Measurements from ENCODE around the gene ITPR1. TPM values are rescaled to one million over a fixed set of nuclear protein-coding genes. Genes with fewer than 3 reads are reported as not detected.

The ITPR1 gene
- total and polyA plus RNA-seq, 10 of the 15 experiments (the other 5 are each of a cell fraction or from before 2014, with no cell fraction given), result 12.2 to 239 (median 28.4) TPM

- ATAC-seq (no peak), DNase-seq (ENCODE audit: low read depth, low spot score) (no peak), FAIRE-seq (no peak)
- H3K9me3 ChIP-seq (replicated peaks; ENCODE audit: control insufficient read depth, insufficient read depth, low read length), result no peaks in the 10 kb centered on the region
- ChIA-PET SMC1A (ENCODE audit: uncharacterized antibody, unreplicated experiment) (interaction anchor here (1.0 to 3.7 kb wide), 2 partner anchors 133 to 222 kb away, joined by 4 to 15 read pairs; no protein-coding TSS in a partner anchor), CTCF (interaction anchor here (1.0 to 1.6 kb wide), 3 partner anchors 11 to 222 kb away, joined by 3 to 9 read pairs (median 5); no protein-coding TSS in a partner anchor), RAD21 (ENCODE audit: unreplicated experiment) (interaction anchor here (0.8 to 2.4 kb wide), 2 partner anchors 71 to 222 kb away, joined by 3 to 8 read pairs; no protein-coding TSS in a partner anchor), POLR2A (no interaction called here)
- peaks cover 5% of the 10 kb centered on the region; the same call in 1 of the 2 replicates for H4K20me1 ChIP-seq (ENCODE audit: control insufficient read depth, insufficient read depth)
- no peak overlapping the region for H3K27ac ChIP-seq (ENCODE audit: control insufficient read depth, insufficient read depth)
- no peak overlapping the region for H3K4me3 ChIP-seq
- no peaks in the 10 kb centered on the region for H3K27me3 ChIP-seq (replicated peaks in 1 of 2; ENCODE audit: control insufficient read depth in 2 of 2, insufficient read depth in 2 of 2, low read length in 1 of 2)
- WGBS (ENCODE audit: insufficient coverage, insufficient replicate concordance, low lambda C conversion rate, missing lambda C conversion rate), result 92% methylated on average over 2 of the region's 2 CpGs
- peaks cover 1% of the 10 kb centered on the region for H3K79me2 ChIP-seq (ENCODE audit: control insufficient read depth, insufficient read depth, low read length)
- in situ Hi-C loops (cut with MboI), result no loop called here
- H3K4me2 ChIP-seq (ENCODE audit: control insufficient read depth, insufficient read depth), result no peak overlapping the region
- no peak overlapping the region for H3K9ac ChIP-seq (ENCODE audit: control insufficient read depth, insufficient read depth, low read length)
- TF ChIP-seq IRF4 (IDR thresholded peaks at IDR 0.05; ENCODE audit: low read depth, low read length), result no peak
- TF ChIP-seq USF2 (IDR thresholded peaks at IDR 0.05; ENCODE audit: borderline replicate concordance, low read depth, low read length), result no peak
- no peak for TF ChIP-seq CHD1 (IDR thresholded peaks at IDR 0.05; ENCODE audit: low read depth, low read length)
- no peak for TF ChIP-seq KAT2A (conservative IDR thresholded peaks at IDR 0.05; ENCODE audit: control insufficient read depth, low read depth, low read length)
- TF ChIP-seq GABPA (IDR thresholded peaks at IDR 0.05; ENCODE audit: low read depth), result no peak
- no peak for TF ChIP-seq USF1 (IDR thresholded peaks at IDR 0.05; ENCODE audit: borderline replicate concordance, extremely low read length, insufficient read depth, low read depth, low read length)
- no peak for TF ChIP-seq MYC (IDR thresholded peaks at IDR 0.05; ENCODE audit: insufficient read depth, insufficient read length, insufficient replicate concordance, low read length, severe bottlenecking)
- no peak for TF ChIP-seq PKNOX1 (IDR thresholded peaks at IDR 0.05)
- no peak for TF ChIP-seq SIN3A (IDR thresholded peaks at IDR 0.05; ENCODE audit: low read depth, low read length)
- no peak for TF ChIP-seq E2F8 (IDR thresholded peaks at IDR 0.05; ENCODE audit: low read depth, partially characterized antibody)
- TF ChIP-seq BHLHE40 (IDR thresholded peaks at IDR 0.05; ENCODE audit: borderline replicate concordance in 1 of 2, low read depth in 2 of 2, low read length in 1 of 2), result no peak
- no peak for TF ChIP-seq POLR2AphosphoS5 (IDR thresholded peaks at IDR 0.05; ENCODE audit: low read length)
- no peak for TF ChIP-seq PML (IDR thresholded peaks at IDR 0.05; ENCODE audit: low read length)
- BruUV-seq (replicated peaks), result no TSS peak
- no peaks in the 10 kb centered on the region; the same call in 1 of the 2 replicates for H3K4me1 ChIP-seq (ENCODE audit: control insufficient read depth, insufficient read depth, low read length)
- intact Hi-C loops (cut with micrococcal nuclease; ENCODE audit: unreplicated experiment), result no loop called here
- no peaks in the 10 kb centered on the region; a peak in 2 of 4 replicates for H3K36me3 ChIP-seq (ENCODE audit: control insufficient read depth in 2 of 2, insufficient read depth in 2 of 2, low read length in 1 of 2)
- no peak overlapping the region for H2AFZ ChIP-seq (ENCODE audit: control insufficient read depth, low read depth, low read length)
Observed at GRCh38 chr3:4573153-4573552, 80.0 kb downstream of the ITPR1 start.

All from GM12878 (cell line).